ENCODE results near the gene KRTAP9-9. TPM values are rescaled to one million over a fixed set of nuclear protein-coding genes. Genes with fewer than 3 reads are reported as not detected.
"Not testable (repeated sequence)": the region's sequence is repeated elsewhere in the genome, so short reads cannot be mapped to it uniquely, and the experiment has no call there.

KRTAP9-9 gene
- total RNA-seq, 1 experiment from 2014 or later, result not detected

DNA sequence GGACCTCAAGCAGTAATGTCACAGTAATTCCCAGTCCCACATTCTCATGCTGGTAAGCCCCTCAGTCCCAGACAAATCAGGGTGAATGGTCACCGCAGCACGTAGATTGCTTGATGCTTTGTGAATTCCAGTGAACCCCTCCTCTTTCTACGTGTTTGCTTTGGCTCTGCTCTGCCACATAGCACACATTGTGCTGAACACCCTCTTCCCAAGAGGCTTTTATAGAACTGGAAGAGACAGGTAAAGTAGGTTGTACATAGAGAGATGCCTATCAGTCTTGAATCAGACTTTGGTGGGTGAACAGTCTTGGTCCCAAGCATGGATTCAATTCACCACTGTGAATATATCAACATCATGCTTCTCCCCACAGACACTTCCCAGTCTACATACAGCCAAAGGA lies 9.4 kb downstream of the KRTAP9-9 start:
- DNase-seq (ENCODE audit: low read depth), result no peak

DNA sequence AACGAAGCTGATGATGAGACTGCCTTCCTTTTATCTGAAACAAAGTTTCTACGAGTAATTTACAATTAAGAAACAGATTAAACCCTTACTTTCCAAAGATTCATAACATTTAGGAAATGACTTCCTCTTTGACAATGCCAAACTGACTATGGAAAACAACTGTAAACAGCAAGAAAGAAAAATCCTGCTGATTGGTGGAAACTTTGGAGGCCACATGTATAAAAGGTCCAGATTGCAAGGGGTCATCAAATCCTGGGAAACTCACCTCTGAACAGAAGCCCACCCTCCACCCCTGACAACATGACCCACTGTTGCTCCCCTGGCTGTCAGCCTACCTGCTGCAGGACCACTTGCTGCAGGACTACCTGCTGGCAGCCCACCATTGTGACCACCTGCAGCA lies 9.9 kb downstream of the KRTAP9-9 start, which contains the start of gene KRTAP9-6:
KRTAP9-6 (plus strand) TSS at position 301 of the 400 bp plus-strand sequence; CDS start at position 301, 0 bp downstream.
- DNase-seq (ENCODE audit: low read depth), result no peak

DNA sequence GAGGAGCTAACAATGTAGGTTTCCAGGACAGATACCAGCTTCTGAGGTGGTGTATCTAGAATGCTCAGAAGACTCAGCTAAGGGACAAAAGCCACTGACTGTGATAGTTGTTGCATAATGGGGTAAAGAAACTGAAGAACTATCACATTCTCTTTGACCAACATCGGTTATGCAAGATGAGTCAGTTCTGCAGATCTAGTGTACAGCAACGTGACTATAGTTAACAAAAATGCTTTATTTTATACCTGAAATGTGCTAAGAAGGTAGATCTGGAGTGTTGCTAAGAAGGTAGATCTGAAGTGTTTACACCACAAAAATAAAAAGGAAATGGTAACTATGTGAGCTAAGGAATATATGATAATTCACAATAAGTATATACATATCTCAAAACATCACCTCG lies 12.5 kb downstream of the KRTAP9-9 start:
- DNase-seq (ENCODE audit: low read depth), result no peak

DNA sequence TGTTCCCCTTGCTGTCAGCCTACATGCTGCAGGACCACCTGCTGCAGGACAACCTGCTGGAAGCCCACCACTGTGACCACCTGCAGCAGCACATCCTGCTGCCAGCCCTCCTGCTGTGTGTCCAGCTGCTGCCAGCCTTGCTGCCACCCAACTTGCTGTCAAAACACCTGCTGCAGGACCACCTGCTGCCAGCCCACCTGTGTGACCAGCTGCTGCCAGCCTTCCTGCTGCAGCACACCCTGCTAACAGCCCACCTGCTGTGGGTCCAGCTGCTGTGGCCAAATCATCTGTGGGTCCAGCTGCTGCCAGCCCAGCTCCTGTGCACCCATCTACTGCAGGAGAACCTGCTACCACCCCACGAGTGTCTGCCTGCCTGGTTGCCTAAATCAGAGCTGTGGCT lies 16.1 kb downstream of the KRTAP9-9 start:
- not testable (repeated sequence) for DNase-seq (ENCODE audit: low read depth)

DNA sequence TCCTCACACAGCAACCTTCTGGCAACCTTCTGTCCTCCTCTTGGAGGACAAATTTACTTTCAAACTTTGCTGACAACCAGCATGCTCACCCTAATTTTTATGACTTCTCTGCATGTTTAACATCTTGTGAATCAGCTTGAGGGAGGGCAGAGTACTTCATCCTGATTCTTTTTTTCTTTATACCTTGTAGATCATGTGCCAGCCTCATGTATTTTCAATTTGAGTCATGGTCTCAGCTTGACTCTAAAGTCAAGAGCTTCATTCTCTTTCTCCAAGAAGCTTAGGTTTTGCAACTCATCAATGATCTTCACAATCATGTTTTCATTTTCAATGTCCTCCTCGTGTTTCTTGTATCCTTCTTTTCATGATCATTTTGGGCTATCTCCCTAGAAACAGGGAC lies 16.7 kb downstream of the KRTAP9-9 start:
- no peak for DNase-seq (ENCODE audit: low read depth)

DNA sequence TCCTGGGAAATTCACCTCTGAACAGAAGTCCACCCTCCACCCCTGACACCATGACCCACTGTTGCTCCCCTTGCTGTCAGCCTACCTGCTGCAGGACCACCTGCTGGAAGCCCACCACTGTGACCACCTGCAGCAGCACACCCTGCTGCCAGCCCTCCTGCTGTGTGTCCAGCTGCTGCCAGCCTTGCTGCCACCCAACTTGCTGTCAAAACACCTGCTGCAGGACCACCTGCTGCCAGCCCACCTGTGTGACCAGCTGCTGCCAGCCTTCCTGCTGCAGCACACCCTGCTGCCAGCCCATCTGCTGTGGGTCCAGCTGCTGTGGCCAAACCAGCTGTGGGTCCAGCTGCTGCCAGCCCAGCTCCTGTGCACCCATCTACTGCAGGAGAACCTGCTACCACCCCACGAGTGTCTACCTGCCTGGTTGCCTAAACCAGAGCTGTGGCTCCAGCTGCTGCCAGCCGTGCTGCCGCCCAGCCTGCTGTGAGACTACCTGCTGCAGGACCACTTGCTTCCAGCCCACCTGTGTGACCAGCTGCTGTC lies 20.5 kb downstream of the KRTAP9-9 start, which contains the start of gene KRTAP9-7:
KRTAP9-7 (plus strand) TSS at position 51 of the 543 bp plus-strand sequence; CDS start at position 51, 0 bp downstream.
- DNase-seq (ENCODE audit: low read depth), result not testable (repeated sequence)

DNA sequence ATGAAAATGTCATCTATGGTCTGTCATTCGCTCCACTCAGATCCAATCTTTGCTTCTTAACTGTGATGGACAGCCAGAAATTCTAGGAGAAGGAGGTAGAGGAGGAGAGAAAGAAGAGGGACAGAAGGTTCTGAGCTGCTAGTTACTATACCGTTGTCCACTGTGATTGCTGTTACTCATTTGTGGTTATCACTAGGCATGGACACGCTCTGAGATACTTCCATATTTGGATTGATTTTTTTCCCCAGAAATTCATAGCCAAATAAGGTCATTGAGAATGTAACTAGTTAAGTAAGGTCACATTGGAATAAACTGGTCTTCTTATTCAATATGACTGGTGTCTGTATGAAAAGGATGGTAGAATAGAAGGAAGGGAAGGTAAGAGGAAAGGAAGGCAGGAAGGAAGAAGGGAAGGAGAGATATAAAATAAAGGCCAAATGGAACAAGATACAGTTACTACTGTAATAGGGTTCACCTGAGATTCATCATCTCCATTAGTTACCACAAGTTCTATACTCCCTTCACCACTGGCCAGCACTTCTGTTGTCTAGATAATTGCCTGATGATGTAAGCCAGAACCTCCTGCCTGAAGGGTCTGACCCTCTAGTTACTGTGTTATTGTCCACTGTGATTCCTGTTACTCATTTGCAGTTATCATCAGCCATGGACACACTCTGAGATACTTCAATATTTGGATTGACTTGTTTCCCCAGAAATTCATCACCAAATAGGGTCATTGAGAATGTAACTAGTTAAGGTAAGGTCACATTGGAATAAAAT lies 23.2 kb downstream of the KRTAP9-9 start:
- peak; percentile 43 for DNase-seq (ENCODE audit: low read depth)

DNA sequence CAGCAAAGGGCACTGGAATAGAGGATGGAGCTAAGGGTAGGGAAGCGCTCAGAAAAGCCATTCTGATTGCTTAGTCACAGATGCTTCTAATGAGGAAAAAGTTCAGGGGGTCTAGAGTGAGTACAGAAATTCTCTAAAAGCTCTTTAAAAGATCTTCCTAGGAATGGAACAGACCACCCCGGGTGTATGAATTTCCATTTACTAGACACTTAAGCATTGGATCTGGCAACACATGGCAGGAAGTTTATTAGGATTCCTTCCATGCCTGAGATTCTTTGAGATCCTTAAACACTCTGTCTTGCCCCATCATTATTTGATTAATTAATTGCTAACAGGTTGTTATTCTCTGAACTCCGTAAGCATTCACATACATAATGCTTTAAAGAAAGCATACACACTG lies 28.9 kb downstream of the KRTAP9-9 start:
- no peak for DNase-seq (ENCODE audit: low read depth)

DNA sequence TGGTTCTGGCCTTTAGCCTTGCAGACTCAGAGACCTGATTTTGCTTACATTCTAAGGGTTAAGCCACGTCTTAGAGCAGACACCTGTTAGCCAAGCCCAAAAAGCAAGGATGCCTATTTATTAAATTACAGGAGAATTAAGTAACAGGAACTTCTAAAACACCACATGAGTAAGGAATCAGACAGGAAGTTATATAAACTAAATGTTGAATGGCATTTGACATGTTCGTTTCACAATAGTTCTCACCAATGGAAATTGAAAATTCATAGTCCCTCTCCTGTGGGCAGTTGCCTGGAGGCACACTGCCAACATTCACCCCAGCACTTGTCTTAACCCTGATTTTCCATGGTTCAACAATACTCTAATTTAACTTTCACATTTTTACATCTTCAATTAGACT lies 29.4 kb downstream of the KRTAP9-9 start:
- DNase-seq (ENCODE audit: low read depth), result no peak

DNA sequence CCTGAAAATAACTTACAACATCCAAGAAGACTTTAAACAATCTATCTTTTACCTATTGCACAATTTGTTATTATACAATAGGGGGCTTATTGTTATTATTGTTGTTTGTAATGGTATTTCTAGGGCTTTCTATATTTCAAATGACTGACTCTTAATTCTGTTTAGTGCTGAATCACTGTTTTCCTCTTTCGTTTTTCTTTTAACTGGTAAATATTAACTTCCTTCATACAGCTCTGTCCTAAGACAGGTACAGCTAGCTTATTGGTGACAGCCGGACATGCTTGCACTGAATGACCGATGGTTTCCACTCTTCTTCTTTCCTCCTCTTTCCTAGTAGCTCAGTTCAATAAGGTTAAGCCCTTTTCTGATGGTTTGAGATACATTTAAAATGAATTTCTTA lies 31.9 kb downstream of the KRTAP9-9 start:
- no peak for DNase-seq (ENCODE audit: low read depth)

DNA sequence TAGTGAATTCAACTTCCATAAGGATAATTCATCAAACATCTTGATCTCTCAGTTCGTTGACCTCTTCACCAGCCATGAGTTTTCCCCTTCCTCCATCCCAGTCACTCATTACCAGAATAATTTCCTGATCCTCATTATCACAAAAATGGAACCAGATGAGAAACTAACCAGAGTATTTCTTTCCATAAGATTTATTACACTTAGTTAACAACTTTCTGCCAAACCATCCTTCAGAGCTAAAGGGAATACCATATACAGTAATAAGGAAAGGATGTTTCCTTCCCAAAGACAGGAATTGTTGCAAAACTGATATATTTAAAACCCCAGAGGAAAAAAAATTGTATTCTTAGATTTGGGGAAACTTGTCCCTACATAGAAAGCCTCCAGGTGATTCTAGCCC lies 38.8 kb downstream of the KRTAP9-9 start:
- no peak for DNase-seq (ENCODE audit: low read depth)

DNA sequence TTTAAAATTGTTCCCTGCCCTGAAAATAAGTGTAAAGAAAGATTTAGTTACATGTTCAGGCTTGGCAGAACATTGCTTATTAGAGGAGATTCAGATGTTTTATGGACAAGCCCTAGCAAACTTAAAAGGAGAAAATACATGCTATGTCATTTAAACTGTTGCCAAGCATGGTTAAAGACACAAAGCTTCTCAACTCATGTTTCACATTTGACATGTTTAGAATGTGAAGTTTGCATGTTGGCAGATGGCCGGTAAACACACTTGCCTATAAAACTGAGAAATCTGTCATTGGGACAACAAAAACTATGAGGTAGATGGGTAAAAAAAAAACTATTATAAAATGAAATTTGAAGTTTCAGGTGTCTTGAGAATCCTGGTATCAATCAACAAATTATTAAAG lies 41.7 kb downstream of the KRTAP9-9 start:
- no peak for DNase-seq (ENCODE audit: low read depth)

DNA sequence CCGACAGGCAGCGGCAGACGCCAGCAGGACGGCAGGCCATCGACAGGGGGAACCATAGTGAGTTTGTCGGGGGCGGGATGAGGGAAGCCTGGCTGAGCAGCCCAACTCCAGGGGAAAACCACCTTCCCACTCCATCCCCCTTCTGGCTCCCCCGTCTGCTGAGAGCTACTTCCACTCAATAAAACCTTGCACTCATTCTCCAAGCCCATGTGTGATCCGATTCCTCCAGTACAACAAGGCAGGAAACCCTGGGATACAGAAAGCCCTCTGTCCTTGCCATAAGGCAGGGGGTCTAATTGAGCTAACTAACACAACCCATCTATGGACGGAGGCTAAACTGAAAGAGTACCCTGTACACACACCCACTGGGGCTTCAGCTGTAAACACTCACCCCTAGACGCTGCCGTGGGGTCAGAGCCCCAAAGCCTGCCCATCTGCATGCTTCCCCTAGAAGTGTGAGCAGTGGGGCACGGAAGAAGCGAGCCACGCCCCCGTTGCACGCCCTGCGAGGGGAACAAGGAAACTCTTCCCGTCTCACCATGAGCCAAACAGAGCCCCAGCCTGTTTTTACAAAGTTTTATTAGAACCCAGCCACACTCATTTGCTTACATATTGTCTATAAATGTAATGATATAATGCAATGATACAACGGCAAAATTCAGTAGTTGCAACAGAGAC lies 43.4 kb downstream of the KRTAP9-9 start:
- DNase-seq (ENCODE audit: low read depth), result no peak

DNA sequence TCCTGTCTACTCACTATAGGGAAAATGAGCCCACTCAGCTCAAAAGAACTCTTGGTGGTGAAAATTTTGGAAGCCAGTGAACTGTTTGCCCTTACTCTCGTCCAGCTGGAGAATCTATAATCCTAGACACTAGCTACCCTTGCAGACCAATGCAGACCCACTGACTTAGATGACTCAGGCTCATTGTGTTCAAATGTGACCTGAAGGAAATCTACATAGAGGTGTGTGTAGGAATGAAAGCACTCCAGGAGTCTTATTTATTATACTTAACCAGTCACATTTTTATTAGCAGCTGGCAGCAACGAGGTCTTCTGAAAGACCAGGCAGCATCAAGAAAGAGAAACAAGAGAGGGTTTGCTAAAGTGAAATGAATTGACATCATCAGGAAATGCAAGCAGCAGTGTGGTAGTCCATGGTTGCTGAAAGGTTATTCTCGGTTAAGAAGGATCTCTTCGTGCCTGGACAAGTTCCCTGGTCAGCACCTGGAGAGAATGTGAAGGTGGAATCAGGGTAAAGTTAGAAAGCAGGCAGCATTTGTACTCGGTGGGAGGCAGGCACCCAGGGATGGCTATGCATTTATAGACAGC lies 46.1 kb downstream of the KRTAP9-9 start:
- DNase-seq (ENCODE audit: low read depth), result no peak

DNA sequence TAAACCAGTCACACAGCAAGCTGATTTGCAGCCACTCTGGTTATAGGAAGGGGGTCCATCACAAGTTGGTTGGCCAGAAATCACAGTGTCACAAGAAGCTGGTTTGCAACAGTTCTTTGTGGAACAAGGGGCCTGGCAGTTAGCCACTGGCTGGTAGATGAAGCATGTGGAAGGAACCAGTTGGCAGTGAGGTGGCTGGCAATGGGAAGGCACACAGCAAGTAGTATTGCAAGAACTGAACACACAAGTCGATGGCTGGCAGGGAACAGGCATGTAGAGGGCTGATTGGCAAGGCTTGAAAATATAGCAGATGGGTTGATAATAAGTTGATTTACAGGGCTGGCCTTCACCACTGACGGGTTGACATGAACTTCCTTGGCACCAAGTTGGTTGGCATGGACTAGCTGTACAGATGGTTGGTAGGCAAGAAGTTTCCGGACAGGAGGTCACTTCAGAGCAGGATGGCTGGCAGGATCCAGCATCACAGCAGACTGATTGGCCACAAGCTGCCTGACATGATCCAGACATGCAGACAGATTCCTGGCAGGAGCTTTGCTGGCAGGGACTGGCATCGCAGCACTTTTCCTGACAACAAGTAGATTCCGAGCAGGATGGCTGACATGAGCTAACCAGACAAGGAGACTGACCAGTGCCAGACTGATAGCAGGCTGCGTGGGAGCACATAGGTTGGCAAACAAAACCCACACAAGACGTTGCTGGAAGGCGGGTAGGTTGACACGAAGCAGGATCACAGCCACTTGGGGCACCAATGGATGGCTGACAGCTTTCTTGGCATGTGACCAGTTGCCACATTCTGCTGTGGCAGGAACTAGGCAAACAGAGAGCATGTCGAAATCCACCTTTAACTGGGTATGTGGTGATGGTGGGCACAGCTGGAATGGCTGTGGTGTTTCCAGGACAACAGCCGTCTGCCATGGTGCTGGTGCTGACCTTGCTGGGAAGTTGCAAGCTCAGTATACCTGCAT lies 47.0 kb downstream of the KRTAP9-9 start, which contains the start of gene KRTAP29-1:
KRTAP29-1 (minus strand) TSS at position 936 of the 986 bp plus-strand sequence; CDS start at position 936, 0 bp downstream.
- peak; percentile 40 for DNase-seq (ENCODE audit: low read depth)

DNA sequence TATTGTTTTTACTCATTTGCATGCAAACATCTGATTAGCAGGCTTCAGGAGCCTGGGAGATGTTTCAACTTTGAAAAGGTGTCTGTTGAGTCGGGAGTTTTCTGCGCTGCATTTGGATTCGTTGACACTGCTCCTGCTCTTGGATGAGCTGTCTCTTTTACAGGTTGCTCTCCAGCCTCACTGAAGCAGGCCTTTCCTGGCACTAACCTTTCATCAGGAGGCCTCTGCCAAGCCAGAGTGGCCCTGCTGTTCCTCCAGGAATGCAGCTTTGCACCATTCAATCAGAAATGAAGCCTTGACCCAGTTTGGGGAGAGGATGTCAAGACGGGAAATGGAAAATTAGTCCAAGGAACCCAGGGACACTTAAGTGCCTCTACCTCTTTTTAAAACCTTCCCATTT lies 47.8 kb downstream of the KRTAP9-9 start:
- DNase-seq (ENCODE audit: low read depth), result no peak

DNA sequence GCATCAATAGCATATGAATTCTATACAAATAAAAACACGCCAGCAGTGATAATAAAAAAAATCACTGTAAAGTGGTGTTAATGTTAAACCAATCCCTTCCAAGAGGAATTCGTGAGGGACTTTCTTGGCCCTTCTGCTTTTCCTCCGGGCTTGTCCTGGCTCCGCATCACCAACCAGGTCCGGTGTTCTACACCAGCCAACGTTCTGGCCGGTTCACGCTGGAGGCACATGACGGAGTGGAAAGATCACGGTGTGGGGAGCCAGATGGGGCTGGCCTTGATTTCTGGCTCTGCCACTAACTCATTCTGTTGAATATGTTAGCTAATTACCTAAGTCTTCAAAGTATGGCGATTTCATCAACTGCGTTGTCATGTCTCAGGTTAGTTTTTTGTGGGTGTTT lies 48.9 kb downstream of the KRTAP9-9 start:
- no peak for DNase-seq (ENCODE audit: low read depth)

All from RPMI7951 (cell line).